ENCODE measurements around the gene LTC4S. TPM values are rescaled to one million over a fixed set of nuclear protein-coding genes. Genes with fewer than 3 reads are reported as not detected.

LTC4S gene
- total RNA-seq, 1 experiment from 2014 or later, result 2.4 TPM

DNA sequence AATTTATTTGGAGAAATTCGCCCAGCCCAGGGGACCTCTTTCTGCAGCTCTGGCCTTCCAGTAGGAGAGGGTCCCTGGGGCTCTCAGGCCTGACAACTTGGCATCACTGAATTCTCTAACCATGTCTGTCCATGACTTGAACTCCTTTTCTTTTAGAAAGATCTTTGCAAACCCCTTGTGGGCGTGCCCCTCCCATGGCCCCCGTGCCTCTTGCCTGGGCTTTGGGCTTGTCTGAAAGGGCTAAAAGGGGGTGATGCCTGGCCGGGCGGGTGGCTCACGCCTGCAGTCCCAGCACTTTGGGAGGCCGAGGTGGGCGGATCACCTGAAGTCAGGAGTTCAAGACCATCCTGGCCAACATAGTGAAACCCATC lies 23.7 kb downstream of the LTC4S start:
- H3K27ac Mint-ChIP-seq (ENCODE audit: unreplicated experiment), result peak overlapping the region; percentile 94
- CTCF ChIA-PET, result no interaction called here
- POLR2A ChIA-PET, result no interaction called here
- H3K4me1 Mint-ChIP-seq (ENCODE audit: low read depth, unreplicated experiment), result peaks cover 24% of the 10 kb centered on the region
- Histone ChIP-seq H3K9me3 (no peaks in the 10 kb centered on the region), H3K4me1 (peaks cover 31% of the 10 kb centered on the region), H3K4me3 (ENCODE audit: low read depth, low read length) (no peak overlapping the region), H3K36me3 (ENCODE audit: control insufficient read depth, insufficient read depth, low read length) (peaks cover 7% of the 10 kb centered on the region), H3K27me3 (replicated peaks; ENCODE audit: control insufficient read depth, insufficient read depth, low read length) (no peaks in the 10 kb centered on the region)
- no peaks in the 10 kb centered on the region for H3K9me3 Mint-ChIP-seq (ENCODE audit: unreplicated experiment)
- intact Hi-C loops (cut with micrococcal nuclease; ENCODE audit: unreplicated experiment), result loop anchor here (10.0 kb wide), 1 partner anchor 193 kb away; the partner anchor contains the start of gene HNRNPH1
- H3K4me3 Mint-ChIP-seq (ENCODE audit: unreplicated experiment), result no peak overlapping the region
- no peaks in the 10 kb centered on the region for H3K27me3 Mint-ChIP-seq (ENCODE audit: insufficient read depth, unreplicated experiment)
- DNase-seq, result no peak
- BruUV-seq (replicated peaks), result no TSS peak
- TF ChIP-seq, protein P1, sequence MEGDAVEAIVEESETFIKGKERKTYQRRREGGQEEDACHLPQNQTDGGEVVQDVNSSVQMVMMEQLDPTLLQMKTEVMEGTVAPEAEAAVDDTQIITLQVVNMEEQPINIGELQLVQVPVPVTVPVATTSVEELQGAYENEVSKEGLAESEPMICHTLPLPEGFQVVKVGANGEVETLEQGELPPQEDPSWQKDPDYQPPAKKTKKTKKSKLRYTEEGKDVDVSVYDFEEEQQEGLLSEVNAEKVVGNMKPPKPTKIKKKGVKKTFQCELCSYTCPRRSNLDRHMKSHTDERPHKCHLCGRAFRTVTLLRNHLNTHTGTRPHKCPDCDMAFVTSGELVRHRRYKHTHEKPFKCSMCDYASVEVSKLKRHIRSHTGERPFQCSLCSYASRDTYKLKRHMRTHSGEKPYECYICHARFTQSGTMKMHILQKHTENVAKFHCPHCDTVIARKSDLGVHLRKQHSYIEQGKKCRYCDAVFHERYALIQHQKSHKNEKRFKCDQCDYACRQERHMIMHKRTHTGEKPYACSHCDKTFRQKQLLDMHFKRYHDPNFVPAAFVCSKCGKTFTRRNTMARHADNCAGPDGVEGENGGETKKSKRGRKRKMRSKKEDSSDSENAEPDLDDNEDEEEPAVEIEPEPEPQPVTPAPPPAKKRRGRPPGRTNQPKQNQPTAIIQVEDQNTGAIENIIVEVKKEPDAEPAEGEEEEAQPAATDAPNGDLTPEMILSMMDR (IDR thresholded peaks at IDR 0.05; ENCODE audit: insufficient read depth in 1 of 2, low read depth in 1 of 2, low read length in 1 of 2, severe bottlenecking in 1 of 2, unreplicated experiment in 1 of 2), result no peak
- H3K36me3 Mint-ChIP-seq (ENCODE audit: insufficient read depth, unreplicated experiment), result peaks cover 72% of the 10 kb centered on the region

DNA sequence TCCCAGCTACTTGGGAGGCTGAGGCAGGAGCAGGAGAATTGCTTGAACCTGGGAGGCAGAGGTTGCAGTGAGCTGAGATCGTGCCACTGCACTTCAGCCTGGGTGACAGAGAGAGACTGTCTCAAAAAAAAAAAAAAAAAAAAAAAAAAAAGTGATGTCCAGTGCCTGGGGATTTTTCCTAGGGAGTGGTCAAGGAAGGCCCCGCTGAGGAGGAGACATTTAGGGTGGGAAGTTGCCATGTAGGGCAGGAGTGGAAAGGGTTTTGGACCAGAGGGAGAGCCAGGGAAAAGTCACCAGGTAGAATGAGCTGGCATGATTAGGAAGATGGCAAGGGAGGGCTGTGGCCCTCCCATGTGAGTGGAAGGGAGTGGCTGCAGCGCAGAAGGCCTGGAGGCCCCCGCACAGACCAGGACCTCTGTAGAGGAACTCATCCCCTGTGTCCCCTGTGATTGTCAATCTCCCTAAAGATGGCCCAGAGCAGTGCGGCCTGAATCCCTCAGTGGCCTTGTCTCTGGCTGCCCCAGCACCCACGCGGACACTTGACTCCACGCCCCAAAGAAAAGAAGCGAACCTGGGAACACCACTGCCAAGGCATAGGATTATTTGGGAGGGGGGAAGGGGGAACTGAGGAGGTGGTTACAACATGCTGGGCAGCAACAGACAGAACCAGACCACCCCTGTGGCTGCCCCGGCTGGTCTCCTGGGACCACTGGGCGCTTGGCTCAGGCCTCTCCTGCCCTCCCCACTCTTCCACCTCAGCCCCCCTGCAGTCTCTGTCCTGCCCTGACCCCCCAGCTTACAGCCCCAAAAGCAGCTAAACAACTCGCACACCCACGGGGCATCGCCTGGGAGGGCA lies 24.3 kb downstream of the LTC4S start:
- ChIA-PET CTCF (no interaction called here), POLR2A (interaction anchor here (0.6 kb wide), 1 partner anchor 14 kb away, joined by 9 read pairs; no protein-coding TSS in a partner anchor)
- BruUV-seq (replicated peaks), result TSS peak; percentile 61
- peak overlapping the region; percentile 38 for H3K4me3 ChIP-seq (ENCODE audit: low read depth, low read length)
- TF ChIP-seq, protein P1 (IDR thresholded peaks at IDR 0.05; ENCODE audit: insufficient read depth in 1 of 2, low read depth in 1 of 2, low read length in 1 of 2, severe bottlenecking in 1 of 2, unreplicated experiment in 1 of 2), result no peak
- Mint-ChIP-seq H3K36me3 (ENCODE audit: insufficient read depth, unreplicated experiment) (peaks cover 72% of the 10 kb centered on the region), H3K4me3 (ENCODE audit: unreplicated experiment) (peak overlapping the region; percentile 88), H3K4me1 (ENCODE audit: low read depth, unreplicated experiment) (peaks cover 29% of the 10 kb centered on the region), H3K9me3 (ENCODE audit: unreplicated experiment) (no peaks in the 10 kb centered on the region), H3K27me3 (ENCODE audit: insufficient read depth, unreplicated experiment) (no peaks in the 10 kb centered on the region), H3K27ac (ENCODE audit: unreplicated experiment) (peak overlapping the region; percentile 94)
- peaks cover 8% of the 10 kb centered on the region for H3K36me3 ChIP-seq (ENCODE audit: control insufficient read depth, insufficient read depth, low read length)
- H3K27me3 ChIP-seq (replicated peaks; ENCODE audit: control insufficient read depth, insufficient read depth, low read length), result no peaks in the 10 kb centered on the region
- H3K4me1 ChIP-seq, result peaks cover 37% of the 10 kb centered on the region
- intact Hi-C loops (cut with micrococcal nuclease; ENCODE audit: unreplicated experiment), result loop anchor here (2.0 to 10.0 kb wide), 2 partner anchors 41 to 193 kb away; partner anchors contain the start of genes HNRNPH1 and MRNIP
- H3K9me3 ChIP-seq, result no peaks in the 10 kb centered on the region
- DNase-seq, result no peak

DNA sequence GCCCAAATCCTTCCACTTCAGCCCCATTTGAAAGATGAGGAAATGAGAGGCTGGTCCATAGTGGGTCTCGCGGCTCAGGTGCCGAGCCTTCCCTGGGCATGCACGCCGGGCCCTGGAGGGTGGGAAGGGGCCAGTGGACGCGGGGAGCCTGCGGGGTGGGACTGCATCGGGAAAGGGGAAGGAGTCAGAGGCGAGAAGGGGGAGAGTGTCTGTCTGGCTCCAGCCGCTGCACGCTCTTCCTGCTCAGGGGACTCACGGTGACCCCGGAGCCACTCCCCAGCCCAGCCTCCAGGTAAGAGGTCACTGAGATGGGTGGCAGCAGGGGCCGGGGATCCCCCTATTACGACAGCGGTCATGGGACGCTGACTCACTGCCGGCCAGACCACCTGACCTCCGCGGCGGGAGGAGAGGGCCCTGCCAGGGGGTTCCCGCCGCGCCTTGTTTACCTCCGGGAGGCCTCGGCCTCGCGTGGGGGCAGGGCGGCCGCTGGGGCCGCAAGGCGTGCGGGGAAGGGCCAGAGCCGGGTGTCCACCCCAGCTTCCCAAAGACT lies 25.0 kb downstream of the LTC4S start:
- no peaks in the 10 kb centered on the region for H3K9me3 Mint-ChIP-seq (ENCODE audit: unreplicated experiment)
- Histone ChIP-seq H3K36me3 (ENCODE audit: control insufficient read depth, insufficient read depth, low read length) (peaks cover 10% of the 10 kb centered on the region), H3K9me3 (no peaks in the 10 kb centered on the region), H3K4me1 (peaks cover 40% of the 10 kb centered on the region), H3K27me3 (replicated peaks; ENCODE audit: control insufficient read depth, insufficient read depth, low read length) (no peaks in the 10 kb centered on the region), H3K4me3 (ENCODE audit: low read depth, low read length) (peak overlapping the region; percentile 38)
- H3K4me3 Mint-ChIP-seq (ENCODE audit: unreplicated experiment), result peak overlapping the region; percentile 88
- TF ChIP-seq, protein P1 (IDR thresholded peaks at IDR 0.05; ENCODE audit: insufficient read depth in 1 of 2, low read depth in 1 of 2, low read length in 1 of 2, severe bottlenecking in 1 of 2, unreplicated experiment in 1 of 2), result no peak
- intact Hi-C loops (cut with micrococcal nuclease; ENCODE audit: unreplicated experiment), result loop anchor here (1.0 to 10.0 kb wide), 3 partner anchors 11 to 194 kb away; partner anchors contain the start of genes HNRNPH1 and MRNIP
- peaks cover 74% of the 10 kb centered on the region for H3K36me3 Mint-ChIP-seq (ENCODE audit: insufficient read depth, unreplicated experiment)
- H3K4me1 Mint-ChIP-seq (ENCODE audit: low read depth, unreplicated experiment), result peaks cover 30% of the 10 kb centered on the region
- ChIA-PET CTCF (interaction anchor here (0.7 to 1.1 kb wide), 2 partner anchors 13 to 55 kb away, joined by 3 read pairs; no protein-coding TSS in a partner anchor), POLR2A (interaction anchor here (0.5 to 1.0 kb wide), 4 partner anchors 12 to 1366 kb away, joined by 4 to 9 read pairs (median 5); no protein-coding TSS in a partner anchor)
- no peaks in the 10 kb centered on the region for H3K27me3 Mint-ChIP-seq (ENCODE audit: insufficient read depth, unreplicated experiment)
- BruUV-seq (replicated peaks), result no TSS peak
- peak overlapping the region; percentile 94 for H3K27ac Mint-ChIP-seq (ENCODE audit: unreplicated experiment)
- peak; percentile 97 to 98 for DNase-seq

Measured in Caco-2 (cell line).